ENCODE measurements around the gene TMOD1.

Gene TMOD1

GRCh38 chr9:97500263-97500662 is 1.2 kb upstream of the TMOD1 start:
- DNase-seq: no peak

- DNase-seq: no peak
Measured at GRCh38 chr9:97500765-97501176, 695 bp upstream of the TMOD1 start.

- DNase-seq: peak; percentile 23
Measured at GRCh38 chr9:97501972-97502221, 431 bp downstream of the TMOD1 start.

GRCh38 chr9:97502222-97502983 is 937 bp downstream of the TMOD1 start:
- DNase-seq: no peak

- DNase-seq: no peak
Measured at GRCh38 chr9:97502984-97503861, 1.8 kb downstream of the TMOD1 start.

- DNase-seq: no peak
Measured at GRCh38 chr9:97503862-97504210, 2.4 kb downstream of the TMOD1 start.

GRCh38 chr9:97504381-97505216 is 3.1 kb downstream of the TMOD1 start:
- DNase-seq: no peak

GRCh38 chr9:97505845-97506244 is 4.4 kb downstream of the TMOD1 start:
- no peak for DNase-seq

GRCh38 chr9:97506306-97506705 is 4.8 kb downstream of the TMOD1 start:
- no peak for DNase-seq

GRCh38 chr9:97506787-97507186 is 5.3 kb downstream of the TMOD1 start:
- no peak for DNase-seq

- no peak for DNase-seq
Measured at GRCh38 chr9:97507428-97507984, 6.0 kb downstream of the TMOD1 start.

- no peak for DNase-seq
Measured at GRCh38 chr9:97508852-97509251, 7.4 kb downstream of the TMOD1 start.

GRCh38 chr9:97510797-97511654 is 9.6 kb downstream of the TMOD1 start:
- no peak for DNase-seq

- no peak for DNase-seq
Measured at GRCh38 chr9:97511655-97512427, 10.4 kb downstream of the TMOD1 start.

GRCh38 chr9:97512966-97513560 is 11.6 kb downstream of the TMOD1 start:
- DNase-seq: no peak

- peak; percentile 45 for DNase-seq
Measured at GRCh38 chr9:97514531-97514930, 13.1 kb downstream of the TMOD1 start.

- no peak for DNase-seq
Measured at GRCh38 chr9:97515662-97516061, 14.2 kb downstream of the TMOD1 start.

- DNase-seq: no peak
Measured at GRCh38 chr9:97516111-97516510, 14.6 kb downstream of the TMOD1 start.

GRCh38 chr9:97517331-97518089 is 16.0 kb downstream of the TMOD1 start:
- no peak for DNase-seq
